C4-2B (cell line): Measurements from ENCODE around the gene ATXN7L1.

Experiments
- CTCF ChIP-seq: fragments of 450-650 bp; conservative IDR thresholded peaks from 2 replicates; pipeline ENCODE4 v1.5.1; 2017; ENCODE audit warnings: mild to moderate bottlenecking
- ZFX ChIP-seq: fragments of 450-650 bp; IDR thresholded peaks from 2 replicates; pipeline ENCODE4 v1.6.1; 2017

- no peak for TF ChIP-seq CTCF
- no peak for TF ChIP-seq ZFX
These were observed 110.6 kb downstream of the ATXN7L1 start for GRCh38 chr7:105765846-105766245.
